ENCODE data around the gene ITGA11.

Gene ITGA11

GRCh38 chr15:68356778-68357177 is 75.2 kb downstream of the ITGA11 start:
- no peak for DNase-seq (ENCODE audit: low read depth)
- TF ChIP-seq, protein P1, sequence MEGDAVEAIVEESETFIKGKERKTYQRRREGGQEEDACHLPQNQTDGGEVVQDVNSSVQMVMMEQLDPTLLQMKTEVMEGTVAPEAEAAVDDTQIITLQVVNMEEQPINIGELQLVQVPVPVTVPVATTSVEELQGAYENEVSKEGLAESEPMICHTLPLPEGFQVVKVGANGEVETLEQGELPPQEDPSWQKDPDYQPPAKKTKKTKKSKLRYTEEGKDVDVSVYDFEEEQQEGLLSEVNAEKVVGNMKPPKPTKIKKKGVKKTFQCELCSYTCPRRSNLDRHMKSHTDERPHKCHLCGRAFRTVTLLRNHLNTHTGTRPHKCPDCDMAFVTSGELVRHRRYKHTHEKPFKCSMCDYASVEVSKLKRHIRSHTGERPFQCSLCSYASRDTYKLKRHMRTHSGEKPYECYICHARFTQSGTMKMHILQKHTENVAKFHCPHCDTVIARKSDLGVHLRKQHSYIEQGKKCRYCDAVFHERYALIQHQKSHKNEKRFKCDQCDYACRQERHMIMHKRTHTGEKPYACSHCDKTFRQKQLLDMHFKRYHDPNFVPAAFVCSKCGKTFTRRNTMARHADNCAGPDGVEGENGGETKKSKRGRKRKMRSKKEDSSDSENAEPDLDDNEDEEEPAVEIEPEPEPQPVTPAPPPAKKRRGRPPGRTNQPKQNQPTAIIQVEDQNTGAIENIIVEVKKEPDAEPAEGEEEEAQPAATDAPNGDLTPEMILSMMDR (IDR thresholded peaks at IDR 0.05; ENCODE audit: low read depth, low read length, missing control alignments): no peak
- H3K4me3 ChIP-seq (ENCODE audit: low read depth, low read length): no peak overlapping the region

- no peak overlapping the region for H3K4me3 ChIP-seq (ENCODE audit: low read depth, low read length)
- DNase-seq (ENCODE audit: low read depth): no peak
- TF ChIP-seq, protein P1 (IDR thresholded peaks at IDR 0.05; ENCODE audit: low read depth, low read length, missing control alignments): no peak
These were observed 77.0 kb downstream of the ITGA11 start for GRCh38 chr15:68354923-68355322.

GRCh38 chr15:68354268-68354667 is 77.7 kb downstream of the ITGA11 start:
- DNase-seq (ENCODE audit: low read depth): no peak
- TF ChIP-seq, protein P1 (IDR thresholded peaks at IDR 0.05; ENCODE audit: low read depth, low read length, missing control alignments): no peak
- no peak overlapping the region for H3K4me3 ChIP-seq (ENCODE audit: low read depth, low read length)

GRCh38 chr15:68353421-68354135 is 78.4 kb downstream of the ITGA11 start:
- TF ChIP-seq, protein P1 (IDR thresholded peaks at IDR 0.05; ENCODE audit: low read depth, low read length, missing control alignments): no peak
- DNase-seq (ENCODE audit: low read depth): no peak
- no peak overlapping the region for H3K4me3 ChIP-seq (ENCODE audit: low read depth, low read length)

DNA sequence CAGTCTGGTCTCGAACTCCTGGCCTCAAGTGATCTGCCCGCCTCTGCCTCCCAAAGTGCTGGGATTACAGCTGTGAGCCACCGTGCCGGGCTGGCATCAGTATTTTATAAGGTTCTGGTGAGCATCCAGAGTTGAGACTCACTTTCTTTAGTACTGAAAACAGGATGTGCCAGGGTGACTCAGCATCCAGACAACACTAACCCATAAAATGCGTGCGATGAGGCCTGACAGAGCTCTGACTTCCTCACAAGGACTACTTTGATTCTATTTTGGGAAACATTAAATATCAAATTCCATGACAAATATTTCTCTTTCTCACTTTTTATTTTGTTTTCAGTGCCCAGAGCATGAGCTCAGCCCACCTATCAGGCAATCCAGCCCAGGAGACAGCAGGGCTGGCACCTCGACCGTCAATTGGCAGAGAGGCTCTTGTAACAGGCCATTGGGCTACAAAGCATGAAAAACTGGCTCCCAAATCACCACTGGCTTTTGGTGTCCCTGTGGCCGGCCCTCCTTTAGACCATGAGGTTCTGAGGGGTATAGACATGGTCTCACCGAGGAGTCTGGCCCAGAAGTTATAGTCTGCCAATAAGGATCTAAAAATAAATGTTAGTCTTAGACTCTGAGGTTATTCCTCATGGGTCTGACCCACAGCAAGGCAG is 79.4 kb downstream of the ITGA11 start:
- DNase-seq (ENCODE audit: low read depth): no peak
- no peak overlapping the region for H3K4me3 ChIP-seq (ENCODE audit: low read depth, low read length)
- TF ChIP-seq, protein P1 (IDR thresholded peaks at IDR 0.05; ENCODE audit: low read depth, low read length, missing control alignments): no peak

DNA sequence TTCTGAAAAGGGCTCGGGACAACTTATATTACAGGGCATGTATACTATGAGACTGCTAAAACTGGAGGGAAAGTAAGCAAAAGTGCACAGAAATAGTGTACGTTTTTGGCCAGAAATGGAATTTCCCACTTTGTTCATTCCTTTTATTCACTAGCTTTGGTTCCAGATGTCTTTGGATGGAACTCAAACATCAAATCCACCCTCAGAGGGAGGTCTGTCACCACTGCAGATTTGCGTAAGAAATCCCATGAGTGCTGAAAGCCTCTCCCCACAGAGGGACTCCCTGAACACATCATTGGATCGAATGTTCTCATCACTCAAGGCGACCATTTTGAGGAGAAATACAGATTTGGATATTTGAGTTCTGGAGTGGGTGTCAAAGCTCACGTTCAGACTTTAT is 82.8 kb downstream of the ITGA11 start:
- TF ChIP-seq, protein P1 (IDR thresholded peaks at IDR 0.05; ENCODE audit: low read depth, low read length, missing control alignments): no peak
- no peak for DNase-seq (ENCODE audit: low read depth)
- no peak overlapping the region for H3K4me3 ChIP-seq (ENCODE audit: low read depth, low read length)

All from GM12864 (cell line).